ENCODE measurements around the gene RTN1.
A peak's percentile ranks its signal among the peaks of the same experiment; 100 is the strongest.
"Not testable (repeated sequence)": the region's sequence is repeated elsewhere in the genome, so short reads cannot be mapped to it uniquely, and the experiment has no call there.

Gene RTN1

DNA sequence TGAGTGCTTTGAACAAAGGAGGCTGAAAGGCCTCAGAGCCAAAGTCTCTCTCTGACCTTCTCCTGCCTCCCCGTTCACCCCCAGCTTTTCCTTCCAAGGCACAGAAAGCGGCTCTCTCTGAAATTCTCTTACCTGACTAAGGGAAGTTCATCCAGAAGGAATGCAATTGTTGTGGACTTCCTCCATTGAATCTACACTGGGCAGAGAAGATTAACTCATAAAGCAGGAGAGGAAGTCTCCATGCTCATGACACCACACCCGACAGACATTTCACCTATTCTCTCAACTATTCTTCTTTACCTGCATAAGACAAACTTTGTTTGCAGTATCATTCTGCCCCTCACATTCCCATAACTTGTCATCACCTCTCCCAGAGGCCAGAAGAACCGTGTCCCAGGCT lies 164.7 kb downstream of the RTN1 start:
- no peak for DNase-seq

DNA sequence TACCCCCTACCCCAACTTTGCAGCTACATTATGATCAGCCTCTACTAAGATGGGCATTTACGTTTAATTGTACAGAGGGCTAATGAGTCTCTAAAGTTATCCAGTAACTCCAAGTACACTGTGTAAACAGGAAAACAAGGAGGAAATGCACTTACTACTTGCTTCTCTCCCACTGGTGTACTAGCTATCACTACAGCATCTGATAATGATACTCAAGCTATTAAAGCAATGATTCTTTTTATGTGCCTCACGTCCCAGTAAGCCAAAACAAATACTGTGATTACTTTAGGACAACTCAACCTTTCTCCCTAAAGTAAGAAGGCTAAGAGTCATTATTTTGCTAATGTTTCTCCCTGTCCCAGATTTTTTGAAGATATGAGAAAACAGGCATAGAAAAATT lies 165.3 kb downstream of the RTN1 start:
- no peak for DNase-seq

DNA sequence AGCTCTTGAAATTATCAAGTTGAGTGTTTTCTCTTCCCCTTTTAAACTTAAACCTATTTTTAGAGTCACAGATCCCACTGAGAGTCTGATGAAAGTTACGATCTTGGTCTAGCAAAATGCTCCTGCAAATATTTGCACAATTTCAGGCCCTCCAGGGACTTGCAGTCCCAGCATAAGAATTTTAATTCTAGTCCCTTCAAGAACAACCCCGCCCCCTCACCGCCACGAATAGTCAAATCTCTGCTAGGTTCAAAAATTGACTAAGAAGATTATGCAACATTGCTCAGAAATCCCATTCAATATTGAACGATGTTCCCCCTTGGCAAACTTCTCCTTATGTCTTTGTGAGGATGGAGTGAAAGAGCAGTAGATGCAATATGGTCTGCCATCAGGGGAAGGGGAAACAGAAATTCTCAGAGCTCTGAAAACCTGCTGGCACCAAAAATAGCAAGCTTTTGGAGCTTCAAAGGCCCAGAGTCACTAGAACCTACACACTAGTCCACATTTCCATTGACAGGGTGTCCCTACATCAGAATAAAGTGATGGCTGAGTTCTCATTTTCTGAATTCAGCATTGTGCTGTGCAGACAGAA lies 166.4 kb downstream of the RTN1 start:
- peak in 1 of 51 donors; percentile 13 for DNase-seq

DNA sequence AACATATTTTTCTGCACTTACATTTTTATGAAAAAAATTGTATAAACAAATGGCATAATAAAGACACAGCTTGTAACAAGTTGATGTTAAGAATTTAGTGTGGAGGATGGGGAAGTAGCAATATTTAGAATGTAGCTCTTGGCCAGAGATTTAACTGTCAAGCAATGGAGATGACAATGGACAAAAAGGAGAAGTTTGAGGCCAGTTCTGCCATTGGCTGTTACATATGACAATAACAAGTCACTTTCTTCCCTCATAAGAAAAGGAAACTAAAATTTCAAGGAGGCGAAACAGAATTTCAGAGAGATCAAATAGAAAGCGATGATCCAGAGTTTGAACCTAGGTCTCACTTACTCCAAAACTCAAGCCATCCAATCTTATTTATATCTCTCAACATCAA lies 171.1 kb downstream of the RTN1 start:
- no peak for DNase-seq

DNA sequence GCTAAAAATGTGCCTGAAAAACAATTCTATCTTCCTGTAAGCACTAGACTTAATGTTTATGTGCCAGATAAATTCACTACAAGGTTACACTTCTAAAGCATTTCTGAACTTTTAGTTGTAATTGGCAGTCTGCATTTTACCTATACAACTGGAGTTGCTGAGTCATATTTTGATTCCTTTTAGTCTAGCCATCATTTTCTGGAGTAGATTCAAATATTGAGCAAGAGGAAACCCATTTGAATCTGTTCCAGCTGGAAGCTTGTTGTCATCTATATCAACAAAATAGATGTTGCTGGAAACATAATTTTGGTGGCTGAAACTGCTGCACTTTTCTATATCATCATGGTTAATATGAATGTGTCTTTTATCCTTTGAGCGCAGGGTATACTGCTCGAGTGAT lies 171.8 kb downstream of the RTN1 start:
- DNase-seq = no peak

GRCh38 chr14:59695198-59695597 lies 175.4 kb downstream of the RTN1 start:
- DNase-seq = peak in 4 of 51 donors; percentile 3 to 30 (median 20)

DNA sequence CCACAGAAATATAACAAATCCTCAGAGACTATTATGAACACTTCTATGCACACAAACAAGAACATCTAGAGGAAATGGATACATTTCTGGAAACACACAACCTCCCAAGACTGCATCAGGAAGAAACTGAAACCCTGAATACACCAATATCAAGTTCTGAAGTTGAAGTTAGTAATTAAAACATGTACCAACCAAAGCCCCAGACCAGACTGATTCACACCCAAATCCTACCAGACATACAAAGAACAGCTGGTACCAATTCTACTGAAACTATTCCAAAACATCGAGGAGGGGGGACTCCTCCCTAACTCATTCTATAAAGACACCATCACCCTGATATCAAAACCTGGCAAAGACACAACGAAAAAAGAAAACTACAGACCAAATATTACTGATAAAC lies 179.3 kb downstream of the RTN1 start:
- DNase-seq = no peak

DNA sequence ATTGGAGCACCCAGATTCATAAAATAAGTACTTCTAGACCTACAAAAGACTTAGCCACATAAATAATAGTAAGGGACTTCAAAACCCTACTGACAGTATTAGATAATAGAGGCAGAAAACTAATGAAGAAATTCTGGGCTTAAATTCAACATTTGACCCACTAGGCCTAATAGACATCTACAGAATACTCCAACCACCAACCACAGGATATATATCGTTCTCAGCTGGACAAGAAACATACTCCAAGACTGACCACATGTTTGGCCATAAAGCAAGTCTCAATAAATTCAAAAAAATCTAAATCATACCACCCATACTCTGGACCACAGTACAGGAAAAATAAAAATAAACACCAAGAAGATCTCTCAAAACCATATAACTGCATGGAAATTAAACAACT lies 180.2 kb downstream of the RTN1 start:
- no peak for DNase-seq

GRCh38 chr14:59688224-59689170 lies 182.1 kb downstream of the RTN1 start:
- peak in 10 of 51 donors; percentile 4 to 34 (median 12) for DNase-seq

DNA sequence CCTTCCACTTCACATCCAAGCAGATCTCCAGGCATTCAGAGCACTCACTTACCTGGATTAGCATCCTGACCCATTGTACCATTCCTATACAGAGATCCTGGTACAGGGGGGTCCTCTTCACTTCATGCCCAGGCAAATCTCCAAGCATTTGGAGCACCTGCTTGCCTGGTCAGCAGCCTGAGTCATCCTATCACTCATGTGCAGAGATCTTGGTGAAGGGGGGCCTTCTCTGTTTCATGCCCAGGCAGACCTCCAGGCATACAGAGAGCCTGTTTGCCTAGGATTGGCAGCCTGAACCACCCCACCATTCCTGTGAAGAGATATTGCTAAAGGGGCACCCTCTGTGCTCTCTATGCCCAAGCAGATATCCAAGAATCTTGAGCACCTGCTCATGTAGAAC lies 182.9 kb downstream of the RTN1 start:
- DNase-seq = no peak

GRCh38 chr14:59679872-59680271 lies 190.7 kb downstream of the RTN1 start:
- DNase-seq = peak in 12 of 51 donors; percentile 4 to 56 (median 20)

GRCh38 chr14:59678352-59678751 lies 192.2 kb downstream of the RTN1 start:
- DNase-seq = no peak

DNA sequence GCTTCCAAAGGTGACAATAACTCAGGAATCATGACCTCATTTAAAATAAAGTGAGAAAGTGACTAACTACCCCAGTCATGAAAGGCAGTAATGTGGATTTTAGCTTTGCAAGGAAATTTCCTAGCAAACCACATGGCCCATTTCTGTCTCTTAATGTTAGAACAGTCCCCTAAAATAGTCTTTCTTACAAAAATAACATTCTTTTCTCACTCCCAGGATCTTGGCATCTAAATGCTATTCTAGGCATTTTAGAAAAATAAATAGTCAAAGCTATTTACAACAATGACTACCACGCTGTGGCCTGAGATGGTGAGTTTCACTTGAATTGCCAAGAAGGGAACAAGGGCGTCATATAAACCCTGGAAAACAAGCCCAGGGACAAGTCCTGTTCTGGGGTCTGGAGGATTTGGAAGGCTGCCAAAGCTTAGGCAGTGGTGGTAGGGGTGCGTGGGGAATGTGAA lies 192.8 kb downstream of the RTN1 start:
- DNase-seq = peak in 6 of 51 donors; percentile 5 to 21 (median 13)

GRCh38 chr14:59675394-59675793 lies 195.2 kb downstream of the RTN1 start:
- DNase-seq = no peak

DNA sequence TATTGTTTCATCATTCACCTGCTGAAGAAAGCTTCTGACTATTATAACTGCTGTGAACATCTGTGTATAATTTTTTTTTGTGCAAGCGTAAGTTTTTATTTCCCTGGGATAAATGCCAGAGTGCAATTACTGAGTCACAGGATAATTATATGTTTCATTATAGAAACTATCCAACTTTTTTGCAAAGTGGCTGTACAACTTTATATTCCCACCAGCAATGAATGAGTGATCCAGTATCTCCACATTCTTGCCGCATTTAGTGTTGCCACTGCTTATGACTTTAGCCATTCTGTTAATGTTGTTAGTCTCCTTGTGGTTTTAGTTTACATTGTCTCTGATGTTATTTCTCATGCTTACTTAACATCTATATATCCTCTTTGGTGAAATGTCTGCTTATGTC lies 205.8 kb downstream of the RTN1 start:
- no peak for DNase-seq

GRCh38 chr14:59657769-59658168 lies 212.8 kb downstream of the RTN1 start:
- no peak for DNase-seq

GRCh38 chr14:59656473-59656872 lies 214.1 kb downstream of the RTN1 start:
- DNase-seq = no peak

GRCh38 chr14:59654131-59654530 lies 216.4 kb downstream of the RTN1 start:
- not testable (repeated sequence) for DNase-seq

DNA sequence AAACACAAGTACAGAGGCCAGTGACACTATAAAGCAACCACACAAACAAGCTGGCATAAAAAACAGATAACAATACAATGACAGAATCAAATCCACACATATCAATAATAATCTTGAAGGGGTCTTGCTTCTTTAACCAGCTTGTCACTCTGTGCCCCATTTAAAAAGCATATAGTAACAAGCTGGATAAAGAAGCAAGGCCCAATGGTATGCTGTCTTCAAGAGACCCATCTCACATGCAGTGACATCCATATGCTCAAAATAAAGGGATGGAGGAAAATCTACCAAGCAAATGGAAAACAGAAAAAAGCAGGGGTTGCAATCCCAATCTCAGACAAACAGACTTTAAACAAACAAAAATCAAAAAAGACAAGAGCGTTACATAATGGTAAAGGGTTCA lies 223.7 kb downstream of the RTN1 start:
- DNase-seq = not testable (repeated sequence)

DNA sequence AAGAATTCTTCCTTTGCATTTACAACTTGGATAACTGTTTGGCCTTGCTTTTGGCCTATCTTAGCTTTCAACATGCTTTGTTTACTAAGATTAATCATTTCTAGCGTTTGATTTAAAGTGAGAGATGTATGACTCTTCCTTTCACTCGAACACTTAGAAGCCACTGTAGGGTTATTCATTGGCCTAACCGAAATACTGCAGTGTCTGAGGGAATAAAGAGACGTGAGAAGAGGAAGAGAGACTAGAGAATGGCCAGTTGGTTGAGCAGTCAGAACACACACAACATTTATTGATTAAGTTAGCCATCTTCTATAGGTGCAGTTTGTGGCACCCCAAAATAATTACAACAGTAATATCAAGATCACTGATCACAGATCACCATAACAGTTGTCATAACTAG lies 231.7 kb downstream of the RTN1 start:
- no peak for DNase-seq

GRCh38 chr14:59634617-59635016 lies 236.0 kb downstream of the RTN1 start:
- no peak for DNase-seq

DNA sequence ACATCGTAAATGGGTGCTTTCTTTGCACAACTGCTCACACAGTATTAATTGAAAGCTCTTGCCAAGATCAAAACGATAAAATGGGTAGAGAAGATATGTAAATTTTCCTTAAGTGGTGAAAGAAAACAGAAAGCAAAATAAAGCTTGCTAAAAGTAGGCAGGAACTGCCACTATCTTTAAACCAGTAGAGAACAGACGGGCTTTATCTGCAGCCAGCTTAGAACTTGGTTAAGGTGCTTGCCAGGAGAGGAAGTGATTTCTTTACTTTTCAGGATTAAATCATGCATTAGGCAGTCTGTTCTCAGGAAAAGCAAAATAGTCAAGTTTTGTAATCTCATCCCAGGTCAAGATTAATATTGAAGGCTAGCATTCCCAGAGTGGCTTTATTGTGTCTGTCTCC lies 237.1 kb downstream of the RTN1 start:
- no peak for DNase-seq

DNA sequence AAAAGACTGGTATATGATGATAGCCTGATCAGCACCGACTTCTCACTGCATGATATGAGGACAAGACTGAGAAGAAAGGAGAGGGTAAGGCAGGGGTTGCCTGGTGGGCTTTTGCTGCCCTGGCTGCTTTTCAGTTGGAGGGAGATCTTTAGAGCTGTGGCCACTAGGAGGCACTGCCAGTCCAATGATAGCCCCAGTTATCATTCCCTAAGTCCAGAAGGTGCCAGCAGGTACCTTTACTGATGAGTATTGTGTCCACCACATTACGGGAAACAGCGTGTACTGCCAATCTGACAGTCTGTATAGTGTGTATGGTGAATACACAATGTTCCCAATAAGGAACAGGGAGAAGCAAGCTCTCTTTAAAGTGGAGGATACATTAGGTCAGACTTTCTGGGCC lies 238.2 kb downstream of the RTN1 start:
- DNase-seq = peak in 4 of 51 donors; percentile 1 to 4 (median 2)
